Articular chondrocyte of knee joint (primary cell): Measurements from ENCODE around the gene MDM4. TPM values are rescaled to one million over a fixed set of nuclear protein-coding genes. Genes with fewer than 3 reads are reported as not detected.

Experiments used
- small RNA-seq: library from RNA; depleted of rRNA; stranded (forward); fragments of <200 nt; gene quantifications from one replicate; pipeline ENCODE3, GENCODE V24; 2012
- total RNA-seq: library from RNA; depleted of rRNA; stranded (reverse); fragments of >200 nt; gene quantifications from 2 replicates; pipeline ENCODE4 v1.2.3, GENCODE V29; 2012

MDM4 gene
- total RNA-seq = 49.9 and 54.2 TPM in 2 replicates

GRCh38 chr1:204516180-204516879 lies at the start of gene MDM4:
MDM4 (plus strand) TSS chr1:204516406; CDS start chr1:204525519, 9,113 bp downstream.

GRCh38 chr1:204494281-204495077 lies 21.7 kb upstream of the MDM4 start, which contains the start of gene PIK3C2B:
PIK3C2B (minus strand) TSS chr1:204494805; CDS start chr1:204469802, 25,003 bp downstream.

Small RNA genes lying within 50 kb of the gene (small RNA-seq; reads per million reads assigned to genes)
- 1.2 reads per million, percentile 53 among the genes with 10 or more reads in this experiment for gene RNA5SP74

Other genes with a start within 250 kb of the MDM4 start
- gene PLEKHA6, start 156.5 kb upstream of the MDM4 start, total RNA-seq = 0.39 and 1.6 TPM in 2 replicates
- gene PPP1R15B, start 104.6 kb upstream of the MDM4 start, total RNA-seq = 22.5 and 26.6 TPM in 2 replicates
- 1.1 and 2.7 TPM in 2 replicates for gene PIK3C2B, start 21.6 kb upstream of the MDM4 start, total RNA-seq
- gene LRRN2, start 169.3 kb downstream of the MDM4 start, total RNA-seq = 0.54 and 0.65 TPM in 2 replicates